Left kidney (tissue), 2 donors: ENCODE results near the gene NME8. TPM values are rescaled to one million over a fixed set of nuclear protein-coding genes. Genes with fewer than 3 reads are reported as not detected.

ENCODE experiments used
- DNase-seq: peaks from one replicate; pipeline ENCODE4 v3.0.0-alpha.2; 2013
- polyA plus RNA-seq: library from polyadenylated mRNA; unstranded; fragments of 120-200 nt; gene quantifications from one replicate; pipeline ENCODE4 v1.2.1, GENCODE V29; 2013; ENCODE audit not compliant: insufficient read length

Gene NME8
- polyA plus RNA-seq, 1 donor = not detected

- DNase-seq = no peak
These were observed 84.7 kb downstream of the NME8 start for GRCh38 chr7:37933018-37933566.

- DNase-seq = no peak
These were observed 94.7 kb downstream of the NME8 start for GRCh38 chr7:37942934-37943610.

GRCh38 chr7:37943905-37944736, 95.7 kb downstream of the NME8 start:
- DNase-seq = no peak

- no peak for DNase-seq
These were observed 96.3 kb downstream of the NME8 start for GRCh38 chr7:37944737-37945054.

GRCh38 chr7:37945336-37945735, 96.9 kb downstream of the NME8 start:
- no peak for DNase-seq

GRCh38 chr7:37947138-37947940, 98.9 kb downstream of the NME8 start:
- no peak for DNase-seq

GRCh38 chr7:37947941-37948210, 99.5 kb downstream of the NME8 start:
- no peak for DNase-seq

Other genes with a start within 250 kb of the NME8 start
- gene GPR141, start 164.8 kb upstream of the NME8 start, polyA plus RNA-seq = not detected
- 2.2 TPM for gene SFRP4, start 68.2 kb downstream of the NME8 start, polyA plus RNA-seq
- 20.2 TPM for gene EPDR1, start 72.0 kb downstream of the NME8 start, polyA plus RNA-seq